Neural cell (in vitro differentiated cells): ENCODE measurements around the gene TREM1. TPM values are rescaled to one million over a fixed set of nuclear protein-coding genes. Genes with fewer than 3 reads are reported as not detected.

Experiments
- H2AFZ ChIP-seq: fragments of 200-600, 300-800 bp; sonication (generic), shearing (Covaris generic); 2 replicates; pipeline ENCODE4 v1.6.0; 2014; ENCODE audit warnings: low read depth, mild to moderate bottlenecking, antibody characterized with exemption, low read length, moderate library complexity
- H3F3A ChIP-seq: fragments of 200-600 bp; shearing (Covaris generic); 2 replicates; pipeline ENCODE4 v1.6.1; 2016; ENCODE audit warnings: mild to moderate bottlenecking, moderate library complexity, mixed read lengths, antibody characterized with exemption, low read length; ENCODE audit not compliant: insufficient read depth, poor library complexity, severe bottlenecking
- H3K27ac ChIP-seq: fragments of 200-600, 300-800 bp; sonication (generic), shearing (Covaris generic); 2 replicates; pipeline ENCODE4 v1.5.1; 2014; ENCODE audit warnings: mild to moderate bottlenecking, low read length, moderate library complexity
- H3K27me3 ChIP-seq: fragments of 300-800, 200-600 bp; sonication (generic), shearing (Covaris generic); 2 replicates; pipeline ENCODE4 v1.6.0; 2014; ENCODE audit warnings: mild to moderate bottlenecking, low read depth, low read length, moderate library complexity; ENCODE audit not compliant: insufficient read depth
- H3K36me3 ChIP-seq: fragments of 300-800, 200-600 bp; sonication (generic), shearing (Covaris generic); 2 replicates; pipeline ENCODE4 v1.5.1; 2014; ENCODE audit warnings: mild to moderate bottlenecking, antibody characterized with exemption, low read length, moderate library complexity; ENCODE audit not compliant: insufficient read depth
- H3K4me2 ChIP-seq: fragments of 300-800, 200-600 bp; sonication (generic), shearing (Covaris generic); 2 replicates; pipeline ENCODE4 v1.6.0; 2014; ENCODE audit warnings: mild to moderate bottlenecking, low read length
- H3K4me3 ChIP-seq: fragments of 300-800, 200-600 bp; sonication (generic), shearing (Covaris generic); 2 replicates; pipeline ENCODE4 v1.5.1; 2014; ENCODE audit warnings: mild to moderate bottlenecking, low read length, moderate library complexity
- H3K79me2 ChIP-seq: fragments of 200-600 bp; shearing (Covaris generic); replicated peaks from 2 replicates; pipeline ENCODE4 v1.6.0; 2014; ENCODE audit warnings: mild to moderate bottlenecking, low read length, moderate library complexity; ENCODE audit not compliant: insufficient read depth
- H3K9ac ChIP-seq: fragments of 300-800, 200-600 bp; sonication (generic), shearing (Covaris generic); 2 replicates; pipeline ENCODE4 v1.6.1; 2016; ENCODE audit warnings: mild to moderate bottlenecking, low read length, mixed read lengths
- H3K9me2 ChIP-seq: fragments of 200-600 bp; shearing (Covaris generic); 2 replicates; pipeline ENCODE4 v1.6.1; 2016; ENCODE audit warnings: mild to moderate bottlenecking, low read length, mixed read lengths; ENCODE audit not compliant: insufficient read depth
- H3K9me3 ChIP-seq: fragments of 200-600, 300-800 bp; sonication (generic), shearing (Covaris generic); 2 replicates; pipeline ENCODE4 v1.6.1; 2016; ENCODE audit warnings: mild to moderate bottlenecking, mixed run types, low read length, moderate library complexity, mixed read lengths
- H4K20me1 ChIP-seq: fragments of 200-600 bp; shearing (Covaris generic); 2 replicates; pipeline ENCODE4 v1.6.1; 2016; ENCODE audit warnings: mild to moderate bottlenecking, mixed run types; ENCODE audit not compliant: insufficient read depth
- EP300 ChIP-seq: fragments of 450-650 bp; conservative IDR thresholded peaks from 2 replicates; pipeline ENCODE4 v1.6.1; 2014; ENCODE audit warnings: antibody characterized with exemption, mild to moderate bottlenecking, moderate library complexity; ENCODE audit not compliant: poor library complexity, severe bottlenecking
- EZH2 ChIP-seq: fragments of 200-600, 300-800 bp; shearing (Covaris generic), sonication (generic); IDR thresholded peaks from 2 replicates; pipeline ENCODE4 v1.6.1; 2014; ENCODE audit warnings: antibody characterized with exemption, low read length, borderline replicate concordance, mild to moderate bottlenecking; ENCODE audit not compliant: insufficient read depth, poor library complexity, severe bottlenecking
- MXI1 ChIP-seq: fragments of 450-650 bp; conservative IDR thresholded peaks from 2 replicates; pipeline ENCODE4 v1.6.1; 2014; ENCODE audit warnings: antibody characterized with exemption, mild to moderate bottlenecking; ENCODE audit not compliant: poor library complexity, severe bottlenecking
- POLR2AphosphoS5 ChIP-seq: IDR thresholded peaks from 2 replicates; pipeline ENCODE4 v1.6.1; 2012
- RAD21 ChIP-seq: fragments of 450-650 bp; conservative IDR thresholded peaks from 2 replicates; pipeline ENCODE4 v1.6.1; 2014; ENCODE audit warnings: antibody characterized with exemption, mild to moderate bottlenecking, moderate library complexity
- SMC3 ChIP-seq: fragments of 450-650 bp; conservative IDR thresholded peaks from 2 replicates; pipeline ENCODE4 v1.6.1; 2014; ENCODE audit warnings: antibody characterized with exemption, mild to moderate bottlenecking, moderate library complexity; ENCODE audit not compliant: poor library complexity
- TAF1 ChIP-seq: IDR thresholded peaks from 2 replicates; pipeline ENCODE4 v1.6.1; 2012; ENCODE audit warnings: low read depth
- polyA plus RNA-seq: library from polyadenylated mRNA; depleted of rRNA; stranded (reverse); fragments of >200 nt; gene quantifications from 2 replicates; pipeline ENCODE4 v1.2.3, GENCODE V29; 2014
- TF ChIP-seq, protein P1 (sequence below): fragments of 450-650 bp; IDR thresholded peaks from 2 replicates; pipeline ENCODE4 v1.5.1; 2014; ENCODE audit warnings: antibody characterized with exemption, mild to moderate bottlenecking, moderate library complexity; ENCODE audit not compliant: poor library complexity, severe bottlenecking
- TF ChIP-seq, protein P2 (sequence below): IDR thresholded peaks from 2 replicates; pipeline ENCODE4 v1.6.1; 2012; ENCODE audit warnings: borderline replicate concordance

The TREM1 gene
- polyA plus RNA-seq, 1 donor from 2014 or later: not detected

DNA sequence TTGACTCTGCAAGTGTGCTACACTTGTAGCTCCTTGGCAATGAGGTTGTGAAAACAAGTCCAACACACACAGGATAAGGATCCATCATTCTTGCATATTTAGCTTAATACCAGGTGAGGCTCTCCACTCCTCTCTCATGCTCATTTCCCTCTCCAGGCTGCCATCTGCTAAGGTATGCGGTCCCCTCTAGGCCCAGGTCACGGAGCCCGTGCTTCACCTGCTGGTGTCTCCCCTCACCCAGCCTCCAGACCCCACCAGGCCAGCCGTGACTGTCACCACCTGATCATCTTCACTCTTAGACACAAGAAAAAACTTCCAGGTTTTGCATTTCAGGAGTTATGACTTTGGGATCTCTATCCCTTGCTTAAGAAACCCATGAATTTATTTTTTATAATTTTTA, 34.7 kb upstream of the TREM1 start:
- Histone ChIP-seq H3K36me3 (no peaks in the 10 kb centered on the region), H3K9me3 (no peaks in the 10 kb centered on the region), H3K27me3 (peaks cover 11% of the 10 kb centered on the region), H3K9me2 (no peaks in the 10 kb centered on the region), H3F3A (no peaks in the 10 kb centered on the region), H3K9ac (no peak overlapping the region), H3K27ac (no peak overlapping the region), H3K4me3 (no peak overlapping the region), H3K4me2 (no peak overlapping the region), H2AFZ (no peak overlapping the region), H3K79me2 (no peaks in the 10 kb centered on the region), H4K20me1 (no peaks in the 10 kb centered on the region)
- no peak for TF ChIP-seq MXI1
- TF ChIP-seq RAD21: no peak
- no peak for TF ChIP-seq EP300
- no peak for TF ChIP-seq EZH2
- no peak for TF ChIP-seq TAF1
- no peak for TF ChIP-seq POLR2AphosphoS5

- Histone ChIP-seq H3K27ac (no peak overlapping the region), H3F3A (no peaks in the 10 kb centered on the region), H3K9ac (no peak overlapping the region)
Measured at GRCh38 chr6:41318654-41319565, 32.4 kb upstream of the TREM1 start.

More at GRCh38 chr6:41318654-41319565, 32.4 kb upstream of the TREM1 start:
- Histone ChIP-seq H3K79me2 (no peaks in the 10 kb centered on the region), H3K27me3 (peaks cover 11% of the 10 kb centered on the region), H4K20me1 (no peaks in the 10 kb centered on the region), H2AFZ (no peak overlapping the region), H3K4me3 (peak overlapping the region; percentile 57), H3K36me3 (no peaks in the 10 kb centered on the region), H3K9me2 (no peaks in the 10 kb centered on the region), H3K9me3 (no peaks in the 10 kb centered on the region), H3K4me2 (no peak overlapping the region)
- no peak for TF ChIP-seq POLR2AphosphoS5
- TF ChIP-seq EZH2: no peak
- TF ChIP-seq TAF1: no peak
- TF ChIP-seq MXI1: peak; percentile 61
- TF ChIP-seq EP300: peak; percentile 26
- peak; percentile 99 for TF ChIP-seq RAD21
- TF ChIP-seq, protein P1, sequence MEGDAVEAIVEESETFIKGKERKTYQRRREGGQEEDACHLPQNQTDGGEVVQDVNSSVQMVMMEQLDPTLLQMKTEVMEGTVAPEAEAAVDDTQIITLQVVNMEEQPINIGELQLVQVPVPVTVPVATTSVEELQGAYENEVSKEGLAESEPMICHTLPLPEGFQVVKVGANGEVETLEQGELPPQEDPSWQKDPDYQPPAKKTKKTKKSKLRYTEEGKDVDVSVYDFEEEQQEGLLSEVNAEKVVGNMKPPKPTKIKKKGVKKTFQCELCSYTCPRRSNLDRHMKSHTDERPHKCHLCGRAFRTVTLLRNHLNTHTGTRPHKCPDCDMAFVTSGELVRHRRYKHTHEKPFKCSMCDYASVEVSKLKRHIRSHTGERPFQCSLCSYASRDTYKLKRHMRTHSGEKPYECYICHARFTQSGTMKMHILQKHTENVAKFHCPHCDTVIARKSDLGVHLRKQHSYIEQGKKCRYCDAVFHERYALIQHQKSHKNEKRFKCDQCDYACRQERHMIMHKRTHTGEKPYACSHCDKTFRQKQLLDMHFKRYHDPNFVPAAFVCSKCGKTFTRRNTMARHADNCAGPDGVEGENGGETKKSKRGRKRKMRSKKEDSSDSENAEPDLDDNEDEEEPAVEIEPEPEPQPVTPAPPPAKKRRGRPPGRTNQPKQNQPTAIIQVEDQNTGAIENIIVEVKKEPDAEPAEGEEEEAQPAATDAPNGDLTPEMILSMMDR: peak; percentile 99
- TF ChIP-seq SMC3: peak; percentile 98
- TF ChIP-seq, protein P2, sequence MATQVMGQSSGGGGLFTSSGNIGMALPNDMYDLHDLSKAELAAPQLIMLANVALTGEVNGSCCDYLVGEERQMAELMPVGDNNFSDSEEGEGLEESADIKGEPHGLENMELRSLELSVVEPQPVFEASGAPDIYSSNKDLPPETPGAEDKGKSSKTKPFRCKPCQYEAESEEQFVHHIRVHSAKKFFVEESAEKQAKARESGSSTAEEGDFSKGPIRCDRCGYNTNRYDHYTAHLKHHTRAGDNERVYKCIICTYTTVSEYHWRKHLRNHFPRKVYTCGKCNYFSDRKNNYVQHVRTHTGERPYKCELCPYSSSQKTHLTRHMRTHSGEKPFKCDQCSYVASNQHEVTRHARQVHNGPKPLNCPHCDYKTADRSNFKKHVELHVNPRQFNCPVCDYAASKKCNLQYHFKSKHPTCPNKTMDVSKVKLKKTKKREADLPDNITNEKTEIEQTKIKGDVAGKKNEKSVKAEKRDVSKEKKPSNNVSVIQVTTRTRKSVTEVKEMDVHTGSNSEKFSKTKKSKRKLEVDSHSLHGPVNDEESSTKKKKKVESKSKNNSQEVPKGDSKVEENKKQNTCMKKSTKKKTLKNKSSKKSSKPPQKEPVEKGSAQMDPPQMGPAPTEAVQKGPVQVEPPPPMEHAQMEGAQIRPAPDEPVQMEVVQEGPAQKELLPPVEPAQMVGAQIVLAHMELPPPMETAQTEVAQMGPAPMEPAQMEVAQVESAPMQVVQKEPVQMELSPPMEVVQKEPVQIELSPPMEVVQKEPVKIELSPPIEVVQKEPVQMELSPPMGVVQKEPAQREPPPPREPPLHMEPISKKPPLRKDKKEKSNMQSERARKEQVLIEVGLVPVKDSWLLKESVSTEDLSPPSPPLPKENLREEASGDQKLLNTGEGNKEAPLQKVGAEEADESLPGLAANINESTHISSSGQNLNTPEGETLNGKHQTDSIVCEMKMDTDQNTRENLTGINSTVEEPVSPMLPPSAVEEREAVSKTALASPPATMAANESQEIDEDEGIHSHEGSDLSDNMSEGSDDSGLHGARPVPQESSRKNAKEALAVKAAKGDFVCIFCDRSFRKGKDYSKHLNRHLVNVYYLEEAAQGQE: no peak
